ENCODE results near the gene POU2AF3.
A peak's percentile ranks its signal among the peaks of the same experiment; 100 is the strongest.
"Not testable (repeated sequence)": the region's sequence is repeated elsewhere in the genome, so short reads cannot be mapped to it uniquely, and the experiment has no call there.

POU2AF3 gene

DNA sequence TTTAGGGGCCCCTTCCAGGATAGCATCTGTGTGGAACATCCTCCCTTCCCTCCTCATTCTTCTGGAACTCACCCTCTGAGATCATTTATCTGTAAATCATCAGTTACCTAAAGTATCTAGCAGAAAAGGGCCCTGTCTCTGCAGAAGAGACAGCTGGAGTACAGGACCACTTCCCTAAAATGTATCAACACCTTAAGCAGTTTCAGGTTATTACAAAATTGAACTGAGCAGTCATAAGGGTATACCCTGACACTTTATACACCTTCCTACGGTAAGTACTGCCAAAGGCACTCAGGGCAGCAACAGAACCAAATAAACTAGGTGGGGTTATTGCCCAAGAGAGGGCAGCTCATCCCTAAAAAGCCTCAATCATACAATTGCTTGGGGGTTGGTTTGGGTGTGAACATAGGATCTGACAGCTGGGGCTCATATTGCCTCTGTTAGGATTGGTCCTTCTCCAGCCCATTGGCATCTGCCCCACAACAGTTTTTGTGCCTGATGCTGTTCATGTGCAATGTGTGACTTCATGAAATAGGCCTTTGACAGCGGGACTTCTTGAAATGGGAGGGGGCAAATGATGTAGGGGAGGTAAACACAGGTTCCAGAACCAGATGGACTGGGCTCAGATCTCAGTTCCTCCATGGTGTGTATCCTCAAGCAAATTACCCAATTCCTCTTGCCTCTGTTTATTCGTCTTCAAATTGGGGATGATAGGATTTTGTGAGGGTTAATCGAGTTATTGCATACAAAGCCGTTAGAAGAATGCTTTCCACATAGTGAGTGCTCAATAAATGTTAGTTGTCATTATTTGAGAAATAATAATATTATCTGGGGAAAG, 2.9 kb downstream of the POU2AF3 start:
- no peak for DNase-seq

DNA sequence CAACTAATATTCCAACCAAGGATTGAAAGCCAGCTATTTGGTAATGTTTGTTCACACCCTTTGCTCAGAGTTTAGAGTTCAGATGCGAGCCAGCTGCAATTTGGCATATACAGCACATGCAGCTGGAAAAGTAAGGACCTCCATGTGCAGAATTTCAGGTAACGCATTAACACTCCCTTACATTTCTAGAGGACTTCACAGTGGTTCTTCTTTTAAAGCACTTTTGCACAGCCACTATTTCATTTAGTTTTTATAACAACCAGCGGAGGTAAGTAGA, 3.4 kb downstream of the POU2AF3 start:
- DNase-seq: no peak

DNA sequence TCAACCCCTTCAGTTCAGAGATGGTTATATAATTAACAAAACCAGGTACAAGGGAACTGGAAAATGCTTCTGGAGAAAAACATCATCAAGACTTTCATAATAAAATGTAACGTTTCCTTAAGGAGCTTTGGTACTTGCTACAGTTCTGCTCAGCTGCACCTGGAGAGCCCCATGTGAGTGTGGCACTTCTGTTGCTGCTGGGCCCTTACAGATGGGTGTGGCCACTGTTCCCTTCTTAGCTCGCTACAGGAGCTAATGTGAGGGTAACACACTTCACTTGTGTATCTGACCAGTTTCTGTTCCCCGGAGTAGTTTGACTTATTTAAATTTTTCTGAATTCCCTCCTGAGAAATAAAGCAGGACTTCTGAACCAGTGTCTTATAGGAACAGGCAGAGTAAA, 4.0 kb downstream of the POU2AF3 start:
- DNase-seq: no peak

DNA sequence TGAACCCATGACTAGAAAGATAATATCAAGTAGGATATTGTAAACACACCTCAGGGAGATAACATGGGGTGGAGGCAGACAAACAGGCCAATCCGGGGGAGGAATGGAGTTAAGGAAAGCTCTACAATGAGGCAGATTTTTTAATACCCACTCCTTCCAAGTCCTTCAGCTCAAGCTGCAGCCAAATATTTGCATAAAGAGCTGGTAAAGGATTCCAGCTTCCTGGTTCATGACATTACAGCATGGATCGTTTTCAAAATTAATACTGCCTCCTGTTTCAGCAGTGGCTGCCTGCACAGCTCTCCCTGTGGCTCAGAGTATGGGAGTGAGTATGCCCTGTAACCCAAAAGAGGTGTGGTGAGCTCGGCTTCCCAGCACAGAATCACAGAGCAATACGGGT, 5.1 kb downstream of the POU2AF3 start:
- peak; percentile 42 for DNase-seq

DNA sequence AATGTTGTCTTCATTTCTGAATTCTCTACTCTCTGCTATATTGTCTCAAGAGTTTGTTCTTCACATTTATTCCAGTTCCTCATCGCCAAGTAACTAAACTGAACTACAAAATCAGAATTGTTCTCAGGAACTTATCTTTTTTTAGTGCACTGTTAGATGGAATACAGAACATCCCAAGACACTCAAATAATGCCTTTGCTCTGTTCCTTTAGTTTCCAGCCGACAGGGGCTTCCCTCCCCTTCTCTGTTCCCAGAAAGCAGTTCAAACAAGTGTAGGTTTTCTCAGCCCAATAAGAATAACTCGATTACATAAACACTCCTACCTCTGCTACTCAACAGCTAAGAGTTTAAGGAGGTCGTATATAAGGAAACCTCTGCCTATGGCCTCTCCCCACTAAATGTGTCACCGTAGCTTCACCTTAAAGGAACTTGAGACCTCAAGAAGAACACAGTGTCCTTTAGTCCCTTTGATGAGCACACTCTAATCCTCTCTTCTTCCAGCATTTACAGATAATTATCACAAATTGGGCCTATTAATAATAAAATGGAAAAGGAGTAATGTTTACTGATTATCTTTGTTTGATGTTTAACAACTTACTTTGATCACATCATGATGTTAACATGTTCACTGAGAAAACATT, 6.9 kb downstream of the POU2AF3 start:
- DNase-seq: no peak

DNA sequence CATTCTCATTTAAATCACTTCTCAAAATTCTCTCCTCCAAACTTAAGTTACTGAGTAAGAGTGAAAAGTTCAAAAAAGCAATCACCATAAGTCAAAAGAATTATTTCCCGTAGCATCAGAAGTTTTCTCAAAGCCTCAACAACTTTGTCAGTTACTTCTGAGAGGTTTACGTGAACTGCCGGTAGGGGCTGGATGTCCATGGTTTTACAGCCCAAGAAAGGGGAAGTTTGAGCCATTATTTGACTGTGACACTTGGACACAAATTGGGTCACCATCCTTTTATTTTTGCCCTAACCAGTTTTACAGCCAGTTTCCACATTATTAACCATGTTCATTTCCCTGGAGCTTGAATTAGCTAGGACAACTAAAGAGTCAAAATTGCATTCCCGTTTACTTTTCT, 7.5 kb downstream of the POU2AF3 start:
- no peak for DNase-seq

DNA sequence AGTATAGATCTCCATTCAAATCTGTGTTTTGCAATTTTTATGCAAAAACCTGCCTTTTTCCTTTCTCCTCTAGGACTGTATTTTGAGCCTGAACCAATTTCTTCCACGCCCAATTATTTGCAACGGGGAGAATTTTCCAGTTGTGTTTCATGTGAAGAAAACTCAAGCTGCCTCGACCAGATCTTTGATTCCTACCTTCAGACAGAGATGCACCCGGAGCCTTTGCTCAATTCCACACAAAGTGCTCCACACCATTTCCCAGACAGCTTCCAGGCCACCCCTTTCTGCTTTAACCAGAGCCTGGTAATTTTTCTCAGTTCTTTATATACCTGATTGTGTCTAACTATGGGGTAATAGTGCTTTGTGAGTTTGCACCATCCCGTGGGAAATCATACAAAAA, 8.0 kb downstream of the POU2AF3 start:
- DNase-seq: no peak

DNA sequence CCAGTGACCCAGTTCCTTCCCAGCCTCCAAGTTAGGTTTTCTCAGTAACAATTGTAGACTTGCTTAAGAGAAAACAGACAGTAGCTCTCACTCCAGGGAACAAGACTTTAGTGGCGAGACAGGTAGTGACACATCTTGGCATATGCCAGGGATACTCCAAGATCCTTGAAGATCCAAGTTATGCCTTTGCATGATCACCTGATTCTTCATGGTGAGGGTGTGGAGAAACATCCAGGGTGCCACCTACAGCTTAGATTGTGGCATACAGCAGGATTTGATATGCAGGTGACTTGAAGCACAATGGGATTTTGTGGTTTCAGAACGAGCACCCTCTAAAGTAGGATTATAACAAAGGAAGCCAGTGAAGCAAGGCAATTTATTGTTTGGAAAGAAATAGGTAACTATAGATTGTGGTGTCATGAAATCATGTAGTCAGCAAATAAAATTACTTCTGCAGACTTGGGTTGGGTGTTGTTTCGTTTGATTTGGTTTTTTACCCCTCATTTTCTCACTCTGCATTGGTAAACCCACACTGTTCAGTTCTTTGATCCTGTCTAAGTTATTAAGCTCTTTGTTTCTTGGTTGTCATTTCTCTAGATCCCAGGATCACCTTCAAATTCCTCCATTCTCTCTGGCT, 9.2 kb downstream of the POU2AF3 start:
- peak; percentile 35 for DNase-seq

DNA sequence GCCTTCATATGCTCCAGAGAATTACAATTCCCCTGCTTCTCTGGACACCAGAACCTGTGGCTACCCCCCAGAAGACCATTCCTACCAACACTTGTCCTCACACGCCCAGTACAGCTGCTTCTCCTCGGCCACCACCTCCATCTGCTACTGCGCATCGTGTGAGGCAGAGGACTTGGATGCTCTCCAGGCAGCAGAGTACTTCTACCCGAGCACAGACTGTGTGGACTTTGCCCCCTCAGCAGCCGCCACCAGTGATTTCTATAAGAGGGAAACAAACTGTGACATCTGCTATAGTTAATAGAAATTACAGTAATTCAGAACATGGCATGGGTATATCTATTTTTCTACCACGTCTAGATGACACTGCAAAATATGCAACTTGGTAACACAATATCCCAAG, 9.8 kb downstream of the POU2AF3 start:
- peak; percentile 87 for DNase-seq

DNA sequence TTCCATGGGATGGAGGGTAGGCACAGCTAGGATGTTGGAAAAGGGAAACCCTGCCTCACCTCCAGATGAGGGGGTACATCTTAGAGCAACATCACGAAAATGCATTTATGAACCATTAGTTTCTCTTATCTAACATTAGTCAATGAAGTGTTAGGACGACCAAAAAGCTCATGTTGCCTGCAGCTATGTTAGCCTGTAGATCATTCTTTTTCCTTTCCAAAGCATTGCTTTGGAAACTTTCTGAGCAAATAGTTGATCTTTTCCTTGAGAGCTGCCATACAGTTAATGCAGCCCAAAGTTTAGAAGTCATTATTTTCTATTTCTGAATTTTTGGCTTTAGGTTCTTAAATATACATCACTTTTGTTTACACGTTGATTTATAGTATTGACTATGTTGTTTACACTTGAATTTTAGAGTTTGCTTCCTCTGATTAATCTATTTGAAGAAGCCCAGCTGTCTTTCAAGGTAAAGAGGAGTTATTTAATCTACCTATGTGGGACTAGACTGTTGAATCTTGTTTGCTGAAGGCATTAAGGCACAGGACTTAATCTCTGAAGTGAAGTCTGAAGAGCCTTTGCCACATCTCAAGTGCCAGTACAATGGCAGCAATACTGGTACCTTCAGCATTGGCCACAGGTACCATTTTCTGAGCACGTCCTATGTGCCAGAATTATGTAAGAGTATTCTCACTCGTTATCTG, 11.0 kb downstream of the POU2AF3 start:
- DNase-seq: no peak

DNA sequence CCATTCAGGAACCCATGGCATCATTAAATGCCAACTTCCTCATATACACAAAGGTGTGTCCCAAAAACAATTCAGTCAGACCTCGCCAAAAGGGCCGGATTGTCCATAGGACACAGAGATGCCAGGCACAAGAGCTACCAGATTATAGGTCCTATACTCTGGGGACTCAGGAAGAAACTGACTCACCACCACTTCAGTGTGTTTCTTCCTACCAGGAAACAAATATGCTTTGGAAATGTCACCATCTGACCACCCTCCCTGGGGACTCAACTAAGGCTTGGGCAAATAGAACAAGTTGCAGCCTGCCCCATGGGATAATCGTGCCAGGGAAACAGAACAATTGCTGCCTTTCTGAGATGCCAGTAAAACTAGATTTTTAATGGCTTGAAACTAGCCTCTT, 11.7 kb downstream of the POU2AF3 start:
- DNase-seq: peak; percentile 39

DNA sequence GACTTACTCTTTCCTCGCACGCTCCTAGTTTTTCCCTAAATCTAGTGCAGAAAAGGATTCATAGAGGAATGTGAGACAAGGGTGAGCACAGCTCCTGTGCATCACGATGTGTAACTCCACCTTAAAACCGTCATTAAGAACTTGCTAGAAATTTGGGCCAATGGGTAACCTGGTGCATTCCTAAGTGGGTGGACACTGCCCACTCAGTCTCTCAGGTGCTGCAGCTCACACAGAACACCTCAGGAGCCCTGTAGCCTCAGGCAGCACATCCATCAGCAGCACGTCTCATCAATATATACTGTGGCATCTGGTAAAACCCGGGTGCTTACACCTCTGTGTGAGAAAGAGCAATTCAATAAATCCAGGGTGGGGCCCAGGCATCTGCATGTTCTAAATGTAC, 12.4 kb downstream of the POU2AF3 start:
- DNase-seq: peak; percentile 38

DNA sequence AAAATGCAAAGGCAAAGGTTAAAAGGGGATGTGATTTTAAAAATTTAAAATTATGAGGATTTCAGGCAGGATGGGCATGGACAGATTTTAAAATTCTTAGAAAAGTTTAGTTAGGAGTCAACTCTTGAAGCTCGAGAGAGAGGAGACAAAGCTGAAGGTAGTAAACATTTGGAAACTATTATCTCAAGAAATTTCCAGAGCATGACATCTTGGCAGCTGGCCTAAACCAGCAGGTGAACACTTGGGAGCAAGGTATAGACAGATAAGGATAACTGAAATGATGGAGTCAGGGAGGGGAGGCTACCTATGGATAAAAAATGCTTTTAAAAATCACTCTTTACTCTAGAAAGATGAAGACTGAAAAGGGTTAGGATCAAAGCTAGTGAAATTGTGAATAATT, 13.7 kb downstream of the POU2AF3 start:
- no peak for DNase-seq

DNA sequence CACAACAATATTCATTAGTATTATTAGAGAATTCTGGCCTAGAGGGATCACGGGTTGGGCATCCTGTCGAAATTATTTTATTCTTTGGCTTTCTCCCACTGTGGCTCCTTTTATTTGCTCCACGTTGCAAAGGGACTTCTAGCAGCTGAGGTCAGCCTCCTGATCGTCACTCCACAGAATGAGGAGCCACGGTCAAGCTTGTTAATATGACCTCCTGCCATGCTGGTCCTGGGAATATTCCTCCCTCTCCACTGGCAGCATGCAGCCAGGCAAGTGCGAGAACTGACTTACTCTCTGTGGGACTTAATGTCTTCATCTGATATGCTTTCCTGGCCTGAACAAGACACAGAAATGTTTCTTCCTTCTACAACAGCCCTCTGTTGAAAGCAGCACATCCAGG, 20.9 kb downstream of the POU2AF3 start:
- DNase-seq: no peak

DNA sequence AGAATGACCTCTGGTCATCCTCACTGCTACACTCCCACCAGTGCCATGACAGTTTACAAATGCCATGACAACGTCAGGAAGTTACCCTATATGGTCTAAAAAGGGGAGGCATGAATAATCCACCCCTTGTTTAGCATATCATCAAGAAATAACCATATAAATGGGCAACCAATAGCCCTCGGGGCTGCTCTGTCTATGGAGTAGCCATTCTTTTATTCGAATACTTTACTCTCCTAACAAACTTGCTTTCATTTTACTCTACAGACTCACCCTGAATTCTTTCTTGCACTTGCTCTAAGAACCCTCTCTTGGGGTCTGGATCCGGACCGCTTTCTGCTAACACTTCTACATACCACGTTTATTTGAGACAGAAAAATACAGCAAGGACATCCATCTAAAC, 21.9 kb downstream of the POU2AF3 start:
- not testable (repeated sequence) for DNase-seq

DNA sequence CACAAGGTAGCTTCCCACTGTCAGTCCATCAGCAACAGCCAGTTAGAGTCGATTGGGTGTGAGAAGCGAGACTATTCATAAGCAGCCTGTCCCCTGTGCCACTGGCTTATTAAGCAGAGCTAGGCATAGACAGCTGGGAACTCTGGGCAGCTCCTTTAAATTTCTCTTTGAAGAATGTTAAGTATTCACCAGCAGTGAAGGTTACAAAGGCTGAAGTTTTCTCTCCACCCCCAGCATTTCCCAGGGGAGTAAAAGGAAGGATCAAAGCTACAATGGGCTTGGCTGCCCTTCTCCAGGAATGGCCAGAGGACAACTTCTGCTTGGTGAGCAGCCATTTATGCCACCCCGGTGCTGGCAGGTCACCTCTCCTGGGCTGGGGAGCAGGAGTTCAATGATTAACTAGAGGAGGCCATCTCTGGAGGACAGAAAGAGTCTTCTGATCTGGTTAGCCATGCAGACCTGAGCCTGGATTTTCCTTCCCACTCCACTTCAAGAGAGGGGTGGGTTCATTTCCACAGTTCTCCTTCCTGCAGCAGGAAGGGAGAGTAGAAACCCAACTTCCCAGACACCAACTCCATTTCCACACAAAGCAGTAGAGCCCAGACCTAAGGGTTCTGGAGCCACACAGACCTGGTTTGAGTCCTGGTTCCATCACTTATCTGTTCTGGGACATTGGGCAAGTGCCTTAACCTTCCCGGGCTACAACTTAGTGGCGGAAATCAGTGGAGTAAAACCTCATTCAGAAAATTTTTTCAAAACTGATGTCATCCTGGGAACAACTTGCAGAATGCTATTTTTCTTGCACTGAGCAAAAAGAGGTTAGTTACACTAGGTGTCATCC, 22.6 kb downstream of the POU2AF3 start:
- DNase-seq: no peak

DNA sequence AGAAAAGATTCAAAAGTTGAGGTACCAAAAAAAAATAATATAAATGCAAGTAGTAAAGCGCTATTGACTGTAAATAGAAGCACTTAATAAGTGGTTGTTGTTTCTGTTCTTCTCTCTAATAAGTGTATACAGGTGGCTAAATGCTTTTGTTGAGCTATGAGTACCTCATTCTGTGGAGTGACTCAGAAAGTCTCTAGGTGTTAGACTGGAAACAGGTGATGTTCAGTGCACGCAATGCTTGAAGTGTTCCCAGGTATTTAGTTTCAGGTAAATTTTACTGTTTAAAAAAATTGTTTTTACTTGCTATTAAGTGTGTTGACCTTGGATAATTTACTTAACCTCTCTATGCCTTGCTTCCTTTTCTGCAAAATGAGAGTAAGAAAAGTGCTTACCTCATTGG, 24.2 kb downstream of the POU2AF3 start:
- peak; percentile 30 for DNase-seq

DNA sequence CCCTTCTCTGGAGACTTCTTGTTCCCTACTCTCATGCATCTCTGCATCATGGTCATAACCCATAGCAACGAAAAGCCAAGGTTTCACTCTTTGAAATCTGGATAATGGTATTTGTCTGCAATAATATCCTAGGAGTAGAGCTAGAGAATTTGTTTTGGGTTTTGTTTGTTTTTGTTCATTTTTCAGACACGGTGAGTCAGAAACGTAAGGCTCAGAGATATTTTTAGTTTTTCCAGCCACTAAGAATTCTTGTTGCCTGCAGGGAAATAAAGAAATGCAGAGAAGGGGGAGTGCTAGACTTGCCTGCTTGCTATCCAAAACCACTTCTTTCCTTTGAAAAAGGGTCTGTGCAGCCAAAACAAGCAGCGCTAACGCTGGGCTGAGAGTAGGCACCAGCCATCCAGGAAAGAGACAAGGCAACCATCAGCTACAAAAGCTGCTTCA, 26.0 kb downstream of the POU2AF3 start:
- DNase-seq: no peak

DNA sequence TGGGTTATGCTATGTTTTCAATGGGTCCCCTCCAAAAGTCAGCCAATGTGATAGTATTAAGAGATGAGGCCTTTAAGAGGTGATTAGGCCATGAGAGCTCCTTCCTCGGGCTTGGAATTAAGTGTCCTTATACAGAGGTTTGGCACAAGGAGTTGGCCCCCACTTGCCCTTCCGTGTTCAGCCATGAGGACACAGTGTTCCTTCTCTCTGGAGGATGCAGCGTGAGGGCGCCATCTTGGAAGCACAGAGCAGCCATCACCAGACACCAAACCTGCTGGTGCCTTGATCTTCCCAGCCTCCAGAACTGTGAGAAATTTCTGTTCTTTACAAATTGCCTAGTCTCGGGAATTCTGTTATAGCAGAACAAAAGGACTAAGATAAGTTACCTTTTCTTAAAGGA, 26.9 kb downstream of the POU2AF3 start:
- DNase-seq: no peak

DNA sequence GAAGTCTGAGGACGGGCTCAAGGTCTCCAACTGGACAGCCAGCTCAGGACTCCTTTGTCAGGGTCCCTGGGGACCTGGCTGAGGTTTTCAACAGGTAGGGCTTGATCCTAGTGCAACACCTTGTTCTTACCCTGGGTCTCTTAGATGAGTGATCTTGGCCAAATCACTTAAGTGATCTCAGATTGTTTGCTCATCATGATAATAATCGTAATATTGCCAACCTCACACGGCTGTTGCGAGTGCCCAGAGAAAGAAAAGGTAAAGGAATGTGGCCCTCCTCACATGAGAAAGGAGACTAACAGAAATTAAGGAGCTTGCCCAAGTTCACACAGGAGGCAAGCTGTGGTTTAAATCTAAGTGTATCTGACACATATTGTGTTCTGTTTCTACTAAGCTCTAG, 28.5 kb downstream of the POU2AF3 start:
- no peak for DNase-seq

DNA sequence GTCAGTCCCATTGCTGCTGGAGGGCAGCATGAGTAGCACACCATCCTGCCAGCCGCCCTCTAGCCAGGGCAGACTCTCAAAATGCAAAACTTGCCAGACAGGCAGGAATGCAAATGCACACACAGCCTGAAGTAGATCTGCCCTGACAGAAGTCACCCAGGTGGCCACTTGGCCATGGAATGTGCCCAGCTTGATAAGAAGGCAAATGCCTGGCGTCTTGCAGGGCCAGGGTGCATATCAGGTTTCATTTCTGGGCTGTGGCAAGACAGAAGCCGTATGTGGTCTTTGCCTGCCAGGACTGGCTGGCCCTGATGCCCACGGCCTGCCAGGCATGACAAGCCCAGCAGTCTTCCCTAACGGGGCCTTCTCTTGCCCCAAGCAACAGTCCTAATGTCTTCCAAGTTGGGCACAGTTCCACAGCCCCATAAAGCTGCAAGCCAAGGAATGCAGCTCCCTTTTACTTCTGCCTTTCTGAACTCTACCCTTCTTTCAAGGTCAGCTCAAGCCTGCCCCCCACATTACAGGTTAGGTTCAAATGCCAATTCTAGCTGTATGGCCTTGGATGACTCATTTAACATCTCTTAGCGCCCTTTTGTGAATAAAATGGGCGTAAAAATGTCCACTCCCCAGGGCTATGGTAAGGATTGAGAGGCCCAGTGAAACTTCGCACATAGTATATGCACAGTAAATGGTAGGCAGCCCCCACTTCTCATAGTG, 29.7 kb downstream of the POU2AF3 start:
- DNase-seq: no peak

Data from NCI-H146 (cell line).